OCI-LY7 (cell line): ENCODE measurements around the gene FNDC3B. TPM values are rescaled to one million over a fixed set of nuclear protein-coding genes. Genes with fewer than 3 reads are reported as not detected.

Source experiments
- BruUV-seq: library from RNA; stranded (reverse); fragments of 400-500 nt; replicated peaks from 2 replicates; lab custom pipeline; 2021; lab: Mats Ljungman, UMichigan
- CTCF ChIA-PET: fragments of 300-600 bp; sonication (Branson Sonifier 250); formaldehyde crosslinking; loops from one replicate; lab custom pipeline; 2022; ENCODE audit warnings: antibody characterized with exemption; ENCODE audit not compliant: unreplicated experiment; lab: Charles Lee
- POLR2A ChIA-PET: fragments of 300-600 bp; sonication (Branson Sonifier 250); formaldehyde crosslinking; loops from one replicate; lab custom pipeline; 2022; ENCODE audit warnings: antibody characterized with exemption; lab: Charles Lee
- DNase-seq: peaks from one replicate; pipeline ENCODE4 v3.0.0-alpha.2; 2015; ENCODE audit warnings: low spot score
- H2AFZ ChIP-seq: fragments of 200-600 bp; sonication (generic), shearing (Covaris generic); 2 replicates; pipeline ENCODE4 v1.6.1; 2014; ENCODE audit warnings: mild to moderate bottlenecking, antibody characterized with exemption, low read length, moderate library complexity
- H3K27ac ChIP-seq: fragments of 200-600 bp; sonication (generic); 2 replicates; pipeline ENCODE4 v1.5.1; 2014; ENCODE audit warnings: mixed run types, low read depth, mild to moderate bottlenecking, moderate library complexity, low read length, inconsistent platforms; ENCODE audit not compliant: poor library complexity, severe bottlenecking
- H3K36me3 ChIP-seq: fragments of 200-600 bp; sonication (generic); 2 replicates; pipeline ENCODE4 v1.6.1; 2014; ENCODE audit warnings: mild to moderate bottlenecking, antibody characterized with exemption, low read length, moderate library complexity, mixed read lengths; ENCODE audit not compliant: insufficient read depth
- H3K4me1 ChIP-seq: fragments of 200-600 bp; sonication (generic); 2 replicates; pipeline ENCODE4 v1.5.1; 2014; ENCODE audit warnings: mild to moderate bottlenecking, low read length; ENCODE audit not compliant: insufficient read depth, poor library complexity, severe bottlenecking
- H3K4me2 ChIP-seq: fragments of 200-600 bp; sonication (generic); 2 replicates; pipeline ENCODE4 v1.6.1; 2014; ENCODE audit warnings: mild to moderate bottlenecking, low read length
- H3K4me3 ChIP-seq: fragments of 200-600 bp; sonication (generic); 2 replicates; pipeline ENCODE4 v1.5.1; 2014; ENCODE audit warnings: mild to moderate bottlenecking, low read depth, low read length; ENCODE audit not compliant: poor library complexity, severe bottlenecking
- H3K79me2 ChIP-seq: fragments of 200-600 bp; sonication (generic); 2 replicates; pipeline ENCODE4 v1.6.1; 2016; ENCODE audit warnings: low read depth, mild to moderate bottlenecking, low read length, moderate library complexity, mixed read lengths; ENCODE audit not compliant: insufficient read depth
- H3K9me2 ChIP-seq: fragments of 200-600 bp; sonication (generic); 2 replicates; pipeline ENCODE4 v1.6.1; 2016; ENCODE audit warnings: mild to moderate bottlenecking, low read length, mixed read lengths; ENCODE audit not compliant: insufficient read depth
- H3K9me3 ChIP-seq: fragments of 200-600 bp; sonication (generic); 2 replicates; pipeline ENCODE4 v1.6.1; 2014; ENCODE audit warnings: mild to moderate bottlenecking, mixed run types, low read length, mixed read lengths
- H4K20me1 ChIP-seq: fragments of 200-600 bp; sonication (generic); 2 replicates; pipeline ENCODE4 v1.6.1; 2014; ENCODE audit warnings: mild to moderate bottlenecking, antibody characterized with exemption, low read length, moderate library complexity, mixed read lengths; ENCODE audit not compliant: insufficient read depth
- EZH2phosphoT487 ChIP-seq: fragments of 200-600 bp; sonication (generic); IDR thresholded peaks from 2 replicates; pipeline ENCODE4 v1.6.1; 2018; ENCODE audit warnings: low read depth, borderline replicate concordance, mild to moderate bottlenecking, mixed run types, antibody characterized with exemption, low read length, moderate library complexity, mixed read lengths
- intact Hi-C: fragments of 100-400 bp; cut with micrococcal nuclease; formaldehyde crosslinking; loops from one replicate; pipeline ENCODE4 v1.10.0; 2022; ENCODE audit not compliant: unreplicated experiment
- total RNA-seq, 2 experiments: library from RNA; depleted of rRNA in 1 of 2; stranded (reverse); fragments of >200 nt in 1 of 2; shearing (Covaris generic) in 1 of 2; gene quantifications; 2 replicates each; pipeline ENCODE4 v1.2.3, GENCODE V29; 2014 to 2022
- TF ChIP-seq, protein P1 (sequence below): fragments of 200-600 bp; sonication (generic); conservative IDR thresholded peaks from 2 replicates; pipeline ENCODE4 v1.5.1; 2014; ENCODE audit warnings: mild to moderate bottlenecking, antibody characterized with exemption, low read length, moderate library complexity, mixed read lengths

Gene FNDC3B
- total RNA-seq, 2 experiments from 2014 or later = 23.3 to 28.5 TPM

DNA sequence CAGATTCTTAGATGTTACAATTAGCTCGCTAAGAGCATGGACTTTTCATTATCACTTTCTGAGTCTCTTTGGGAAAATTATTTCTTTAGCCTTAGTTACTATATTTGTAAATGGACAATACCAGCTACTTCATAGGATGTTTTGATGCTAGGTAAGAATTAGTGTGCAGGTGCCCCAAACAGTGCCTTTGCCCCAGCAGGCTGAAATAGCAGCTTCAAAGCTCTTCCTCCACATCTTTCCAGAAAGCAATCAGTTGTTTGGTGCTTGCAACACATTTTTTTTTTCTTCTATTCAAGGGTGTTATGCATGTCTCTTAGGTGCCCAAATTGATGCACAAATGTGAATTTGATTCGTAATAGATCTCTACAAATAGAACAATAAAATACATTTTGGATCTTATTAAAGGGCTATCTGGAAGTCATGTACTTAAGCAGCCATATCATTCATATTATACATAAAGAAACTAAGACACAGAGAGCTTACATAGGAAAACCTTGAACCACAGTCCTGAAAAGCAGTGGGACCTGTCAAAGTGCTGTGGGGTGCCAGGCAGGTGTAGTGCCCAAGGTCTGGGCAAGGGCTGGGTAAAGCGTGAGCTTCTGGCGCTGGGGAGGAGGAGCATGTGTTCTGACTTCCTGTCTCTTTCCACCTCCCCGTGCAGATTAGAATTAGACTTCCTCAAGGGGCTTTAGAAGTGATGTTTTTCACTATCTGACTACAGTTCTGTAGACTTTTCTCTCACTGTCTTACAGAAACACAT lies 62.9 kb downstream of the FNDC3B start:
- peaks cover 7% of the 10 kb centered on the region; the same call in 1 of the 2 replicates for H4K20me1 ChIP-seq
- H3K4me2 ChIP-seq = peak overlapping the region; percentile 83
- TSS peak; percentile 97 for BruUV-seq
- peaks cover 99% of the 10 kb centered on the region for H3K4me1 ChIP-seq
- intact Hi-C loops = loop anchor here (5.0 kb wide), 1 partner anchor 125 kb away; no protein-coding TSS in a partner anchor
- peaks cover 65% of the 10 kb centered on the region; the same call in 1 of the 2 replicates for H3K79me2 ChIP-seq
- no peaks in the 10 kb centered on the region for H3K9me2 ChIP-seq
- peak; percentile 80 for DNase-seq
- H3K9me3 ChIP-seq = no peaks in the 10 kb centered on the region
- peak overlapping the region; percentile 24; the same call in 1 of the 2 replicates for H2AFZ ChIP-seq
- TF ChIP-seq EZH2phosphoT487 = no peak
- TF ChIP-seq, protein P1, sequence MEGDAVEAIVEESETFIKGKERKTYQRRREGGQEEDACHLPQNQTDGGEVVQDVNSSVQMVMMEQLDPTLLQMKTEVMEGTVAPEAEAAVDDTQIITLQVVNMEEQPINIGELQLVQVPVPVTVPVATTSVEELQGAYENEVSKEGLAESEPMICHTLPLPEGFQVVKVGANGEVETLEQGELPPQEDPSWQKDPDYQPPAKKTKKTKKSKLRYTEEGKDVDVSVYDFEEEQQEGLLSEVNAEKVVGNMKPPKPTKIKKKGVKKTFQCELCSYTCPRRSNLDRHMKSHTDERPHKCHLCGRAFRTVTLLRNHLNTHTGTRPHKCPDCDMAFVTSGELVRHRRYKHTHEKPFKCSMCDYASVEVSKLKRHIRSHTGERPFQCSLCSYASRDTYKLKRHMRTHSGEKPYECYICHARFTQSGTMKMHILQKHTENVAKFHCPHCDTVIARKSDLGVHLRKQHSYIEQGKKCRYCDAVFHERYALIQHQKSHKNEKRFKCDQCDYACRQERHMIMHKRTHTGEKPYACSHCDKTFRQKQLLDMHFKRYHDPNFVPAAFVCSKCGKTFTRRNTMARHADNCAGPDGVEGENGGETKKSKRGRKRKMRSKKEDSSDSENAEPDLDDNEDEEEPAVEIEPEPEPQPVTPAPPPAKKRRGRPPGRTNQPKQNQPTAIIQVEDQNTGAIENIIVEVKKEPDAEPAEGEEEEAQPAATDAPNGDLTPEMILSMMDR = no peak
- POLR2A ChIA-PET = interaction anchor here (0.5 to 4.8 kb wide), 23 partner anchors 10 to 199 kb away, joined by 3 to 35 read pairs (median 5); partner anchors contain the start of gene FNDC3B
- H3K36me3 ChIP-seq = no peaks in the 10 kb centered on the region
- peak overlapping the region; percentile 53 for H3K4me3 ChIP-seq
- H3K27ac ChIP-seq = peak overlapping the region; percentile 96
- CTCF ChIA-PET = interaction anchor here (0.9 to 1.2 kb wide), 2 partner anchors 11 to 60 kb away, joined by 3 to 4 read pairs; no protein-coding TSS in a partner anchor

DNA sequence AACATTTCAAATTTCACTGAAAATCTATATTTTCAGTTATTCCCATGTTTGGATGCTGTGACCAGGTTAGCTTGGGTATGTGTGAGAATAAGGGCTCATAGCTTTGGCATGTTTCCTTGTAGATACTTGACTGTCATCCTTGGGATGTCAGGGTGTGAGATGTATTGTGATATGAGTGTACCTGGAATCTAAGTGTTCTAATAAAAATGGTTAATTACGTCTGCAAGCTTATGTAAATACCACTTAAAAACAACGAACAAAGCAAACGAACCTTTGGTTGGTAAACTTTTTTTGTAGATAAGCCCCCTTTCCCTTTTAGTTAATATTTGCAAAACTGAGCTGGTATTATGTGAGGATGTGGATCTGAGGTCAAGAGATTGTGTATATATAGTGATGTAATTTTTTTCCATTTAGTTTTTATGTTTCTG lies 63.5 kb downstream of the FNDC3B start:
- TF ChIP-seq EZH2phosphoT487 = no peak
- TF ChIP-seq, protein P1 = no peak
- BruUV-seq = TSS peak; percentile 65
- Histone ChIP-seq H3K79me2 (peaks cover 64% of the 10 kb centered on the region; the same call in 1 of the 2 replicates), H3K4me2 (peak overlapping the region; percentile 83), H3K4me3 (peak overlapping the region; percentile 53), H4K20me1 (peaks cover 12% of the 10 kb centered on the region), H3K27ac (peak overlapping the region; percentile 96), H3K9me3 (no peaks in the 10 kb centered on the region), H3K4me1 (peaks cover 99% of the 10 kb centered on the region), H3K9me2 (no peaks in the 10 kb centered on the region), H2AFZ (peak overlapping the region; percentile 24; the same call in 1 of the 2 replicates), H3K36me3 (no peaks in the 10 kb centered on the region)
- ChIA-PET POLR2A (interaction anchor here (0.5 to 4.8 kb wide), 13 partner anchors 10 to 67 kb away, joined by 3 to 35 read pairs (median 10); partner anchors contain the start of gene FNDC3B), CTCF (no interaction called here)
- DNase-seq = no peak
- intact Hi-C loops = loop anchor here (5.0 kb wide), 1 partner anchor 126 kb away; no protein-coding TSS in a partner anchor
